ENCODE measurements around the gene KDM2A. TPM values are rescaled to one million over a fixed set of nuclear protein-coding genes. Genes with fewer than 3 reads are reported as not detected.

KDM2A gene
- total RNA-seq, 4 donors from 2014 or later = 44.9 to 69.5 (median 51.4) TPM

GRCh38 chr11:67304511-67305113 lies 185.5 kb downstream of the KDM2A start:
- TF ChIP-seq POLR2A (IDR thresholded peaks at IDR 0.05; ENCODE audit: low read depth) (no peak), CTCF (IDR thresholded peaks at IDR 0.05) (no peak), EP300 (IDR thresholded peaks at IDR 0.05) (no peak), POLR2AphosphoS5 (IDR thresholded peaks at IDR 0.05) (no peak)
- H3K4me3 ChIP-seq = peak overlapping the region; percentile 79 to 97 (median 88)
- H3K9me3 ChIP-seq = no peaks in the 10 kb centered on the region
- peaks cover 24 to 42% (median 39%) of the 10 kb centered on the region in 4 donors for H3K4me1 ChIP-seq
- peaks cover 21 to 54% (median 46%) of the 10 kb centered on the region in 4 donors for H3K36me3 ChIP-seq
- H3K27ac ChIP-seq (replicated peaks in 1 of 4) = peak overlapping the region; percentile 74 to 82 (median 76)
- 86% methylated on average over 12 of the region's 14 CpGs for WGBS
- intact Hi-C loops (cut with DNase I) = no loop called here
- no peak for DNase-seq (ENCODE audit: extremely low spot score)
- H3K27me3 ChIP-seq = no peaks in the 10 kb centered on the region

DNA sequence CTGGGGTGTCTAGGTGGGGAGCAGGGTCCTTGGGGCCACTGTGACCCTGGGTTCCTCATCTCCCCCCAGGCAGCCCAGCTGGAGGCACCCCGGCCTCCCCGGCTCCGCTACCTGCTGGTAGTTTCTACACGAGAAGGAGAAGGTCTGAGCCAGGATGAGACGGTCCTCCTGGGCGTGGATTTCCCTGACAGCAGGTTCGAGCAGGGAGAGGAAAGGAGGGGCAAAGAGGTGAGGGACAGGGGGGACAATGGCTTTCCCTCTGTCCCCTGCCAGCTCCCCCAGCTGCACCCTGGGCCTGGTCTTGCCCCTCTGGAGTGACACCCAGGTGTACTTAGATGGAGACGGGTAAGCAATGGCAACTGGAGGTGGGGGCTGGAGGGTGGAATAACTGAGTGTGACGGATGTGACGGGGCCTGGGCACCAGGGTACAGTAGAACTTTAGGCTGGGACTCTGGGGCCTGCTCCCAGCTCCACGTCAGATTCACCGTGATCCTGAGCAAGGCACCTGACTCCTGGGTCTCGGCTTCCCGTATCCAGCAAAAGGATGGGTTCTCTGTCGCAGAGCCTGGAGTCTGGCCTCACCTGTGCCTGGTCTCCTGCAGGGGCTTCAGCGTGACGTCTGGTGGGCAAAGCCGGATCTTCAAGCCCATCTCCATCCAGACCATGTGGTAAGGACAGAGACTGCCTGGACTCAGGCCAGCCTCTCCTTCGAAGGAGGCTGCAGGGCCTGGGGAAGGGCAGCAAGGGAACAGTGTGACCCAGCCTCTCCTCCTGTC lies 187.9 kb downstream of the KDM2A start:
- Histone ChIP-seq H3K4me3 (no peak overlapping the region), H3K27me3 (no peaks in the 10 kb centered on the region), H3K36me3 (peaks cover 0 to 54% (median 43%) of the 10 kb centered on the region in 4 donors), H3K4me1 (peaks cover 20 to 37% (median 33%) of the 10 kb centered on the region in 4 donors), H3K27ac (replicated peaks in 1 of 4) (no peak overlapping the region), H3K9me3 (no peaks in the 10 kb centered on the region)
- WGBS = 92% methylated on average over 11 of the region's 19 CpGs
- TF ChIP-seq POLR2A (IDR thresholded peaks at IDR 0.05; ENCODE audit: low read depth) = no peak
- TF ChIP-seq CTCF (IDR thresholded peaks at IDR 0.05) = no peak
- DNase-seq (ENCODE audit: extremely low spot score) = no peak
- intact Hi-C loops (cut with DNase I) = no loop called here

GRCh38 chr11:67307545-67308001 lies 188.5 kb downstream of the KDM2A start:
- Histone ChIP-seq H3K27ac (replicated peaks in 1 of 4) (no peak overlapping the region), H3K27me3 (no peaks in the 10 kb centered on the region), H3K9me3 (no peaks in the 10 kb centered on the region), H3K36me3 (peaks cover 0 to 52% (median 42%) of the 10 kb centered on the region in 4 donors), H3K4me1 (peaks cover 14 to 30% (median 27%) of the 10 kb centered on the region in 4 donors), H3K4me3 (no peak overlapping the region)
- 79% methylated on average over 4 of the region's 12 CpGs for WGBS
- intact Hi-C loops (cut with DNase I) = no loop called here
- DNase-seq (ENCODE audit: extremely low spot score) = no peak
- TF ChIP-seq CTCF (IDR thresholded peaks at IDR 0.05) = no peak
- TF ChIP-seq EP300 (IDR thresholded peaks at IDR 0.05) = no peak
- TF ChIP-seq POLR2AphosphoS5 (IDR thresholded peaks at IDR 0.05) = no peak
- TF ChIP-seq POLR2A (IDR thresholded peaks at IDR 0.05; ENCODE audit: low read depth) = no peak

Other genes starting within 250 kb of the KDM2A start
- gene PC, start 160.9 kb upstream of the KDM2A start, total RNA-seq = 1 to 10 TPM; 2.1 to 5.5 (median 5.1) TPM
- gene C11orf86, start 144.0 kb upstream of the KDM2A start, total RNA-seq = not detected
- under 1 TPM in 1 of 4 donors, not detected in 3; 0.13 TPM for gene SYT12, start 96.1 kb upstream of the KDM2A start, total RNA-seq
- 10 to 100 TPM; 14.4 to 34.7 (median 20.4) TPM for gene RHOD, start 62.4 kb upstream of the KDM2A start, total RNA-seq
- gene GRK2, start 147.2 kb downstream of the KDM2A start, total RNA-seq = 10 to 100 TPM; 46.9 to 68.8 (median 59.5) TPM
- 10 to 100 TPM; 27.7 to 53.0 (median 39.5) TPM for gene ANKRD13D, start 170.0 kb downstream of the KDM2A start, total RNA-seq
- gene SSH3, start 184.3 kb downstream of the KDM2A start, total RNA-seq = 10 to 100 TPM; 28.2 to 51.5 (median 44.0) TPM
- gene POLD4, start 234.3 kb downstream of the KDM2A start, total RNA-seq = 100 to 1,000 TPM in 1 of 4 donors, 10 to 100 TPM in 3; 77.2 to 106 (median 83.1) TPM